Hematopoietic multipotent progenitor cell treated with erythropoietin and hydrocortisone succinate and interleukin-3 and kit ligand, for 8 days (in vitro differentiated cells): Measurements from ENCODE around the gene FILIP1.
"Not testable (repeated sequence)": the region's sequence is repeated elsewhere in the genome, so short reads cannot be mapped to it uniquely, and the experiment has no call there.

ENCODE experiments used
- DNase-seq: peaks from one replicate; pipeline ENCODE4 v3.0.0-alpha.2; 2015

FILIP1 gene

GRCh38 chr6:75449630-75450206, 43.9 kb downstream of the FILIP1 start:
- no peak for DNase-seq

- no peak for DNase-seq
Measured at GRCh38 chr6:75446241-75446880, 47.2 kb downstream of the FILIP1 start.

DNA sequence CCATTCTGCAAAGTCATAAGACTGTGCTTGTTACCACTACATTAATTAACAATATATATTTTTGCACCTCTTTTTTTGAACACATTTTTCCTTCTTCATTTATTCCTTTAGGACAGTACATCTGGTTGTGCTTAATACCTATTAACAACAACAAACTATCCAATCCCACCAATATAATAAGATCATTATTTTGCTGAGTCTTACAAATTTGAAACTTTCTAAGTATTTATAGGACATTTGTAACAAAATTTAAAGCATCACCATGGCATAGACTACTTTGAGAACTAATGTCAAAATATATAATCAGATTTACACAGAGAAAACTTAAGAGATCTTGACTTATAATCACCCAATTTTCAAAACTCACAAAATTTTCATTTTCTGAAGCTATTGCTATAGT, 47.9 kb downstream of the FILIP1 start:
- no peak for DNase-seq

DNA sequence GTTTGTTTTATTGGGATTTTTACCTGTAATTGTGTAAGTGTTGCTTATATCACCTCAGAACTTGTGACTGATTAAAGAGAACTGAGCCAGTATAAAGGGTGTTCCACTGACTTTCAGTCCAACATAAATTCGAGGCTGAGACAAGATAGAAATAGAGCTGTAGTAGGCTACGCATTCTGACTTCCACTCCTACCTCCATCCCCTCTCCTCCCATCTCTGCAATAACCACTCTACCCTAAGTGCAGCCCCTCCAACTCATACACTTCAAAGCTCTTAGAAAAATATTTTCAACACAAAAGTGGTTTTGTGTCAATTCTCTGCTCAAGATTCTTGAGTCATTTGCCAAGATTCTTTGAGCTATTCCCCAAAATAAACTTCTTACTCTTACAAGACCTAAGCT, 48.7 kb downstream of the FILIP1 start:
- no peak for DNase-seq

GRCh38 chr6:75441883-75442282, 51.7 kb downstream of the FILIP1 start:
- DNase-seq, result not testable (repeated sequence)

GRCh38 chr6:75441479-75441878, 52.1 kb downstream of the FILIP1 start:
- DNase-seq, result not testable (repeated sequence)

DNA sequence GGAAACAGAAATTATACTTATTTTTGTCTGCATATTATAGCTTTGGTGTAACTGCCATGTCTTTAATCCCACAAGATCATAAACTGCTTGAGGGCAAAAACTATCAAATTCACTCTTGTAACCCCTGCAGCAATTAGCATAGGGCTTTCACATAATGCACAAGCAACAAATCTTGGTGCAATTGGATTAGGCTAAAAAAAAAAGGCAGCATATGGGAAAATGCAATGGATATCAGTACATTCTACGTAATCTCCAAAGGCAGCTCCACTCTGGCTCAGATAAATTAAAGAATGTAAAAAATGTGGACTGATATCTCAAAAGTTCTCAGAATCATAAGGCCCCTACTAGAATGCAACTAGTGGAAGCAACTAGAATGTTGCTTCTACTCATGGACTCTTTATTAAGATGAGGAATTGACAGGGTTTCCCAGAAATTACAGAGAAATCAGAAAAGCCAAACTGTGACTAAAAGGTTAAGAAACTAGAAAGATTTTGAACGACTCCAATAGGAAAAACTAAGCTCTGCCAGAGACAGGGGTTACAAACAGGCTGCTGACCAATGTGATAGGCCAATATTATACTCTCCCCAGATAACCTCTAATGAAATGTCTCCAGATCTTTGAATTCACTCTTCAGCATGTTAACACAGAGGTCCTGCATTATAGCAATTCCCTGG, 55.0 kb downstream of the FILIP1 start:
- DNase-seq, result no peak

- no peak for DNase-seq
Measured at GRCh38 chr6:75438013-75438431, 55.6 kb downstream of the FILIP1 start.

- no peak for DNase-seq
Measured at GRCh38 chr6:75437421-75437891, 56.1 kb downstream of the FILIP1 start.

- DNase-seq, result no peak
Measured at GRCh38 chr6:75436869-75437268, 56.7 kb downstream of the FILIP1 start.

- not testable (repeated sequence) for DNase-seq
Measured at GRCh38 chr6:75432809-75433208, 60.8 kb downstream of the FILIP1 start.

DNA sequence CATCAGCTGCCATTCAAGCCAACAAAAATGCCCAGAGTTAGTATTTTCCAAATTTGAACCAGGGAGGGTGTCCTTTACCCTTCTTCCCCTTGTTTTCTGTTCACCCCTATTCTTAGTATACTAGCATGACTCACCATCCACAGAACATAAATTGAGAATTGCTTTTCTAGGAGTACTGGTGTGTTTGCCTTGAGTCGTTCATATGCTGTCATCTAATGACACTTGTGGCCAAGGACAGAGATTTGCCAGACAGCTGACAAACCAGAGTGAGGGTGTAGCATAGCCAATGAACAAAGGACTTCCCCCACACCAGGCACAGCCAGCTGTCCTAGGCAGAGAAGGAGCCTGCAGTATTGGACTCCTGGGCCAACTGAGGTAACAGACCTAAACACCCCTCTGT, 62.2 kb downstream of the FILIP1 start:
- no peak for DNase-seq

DNA sequence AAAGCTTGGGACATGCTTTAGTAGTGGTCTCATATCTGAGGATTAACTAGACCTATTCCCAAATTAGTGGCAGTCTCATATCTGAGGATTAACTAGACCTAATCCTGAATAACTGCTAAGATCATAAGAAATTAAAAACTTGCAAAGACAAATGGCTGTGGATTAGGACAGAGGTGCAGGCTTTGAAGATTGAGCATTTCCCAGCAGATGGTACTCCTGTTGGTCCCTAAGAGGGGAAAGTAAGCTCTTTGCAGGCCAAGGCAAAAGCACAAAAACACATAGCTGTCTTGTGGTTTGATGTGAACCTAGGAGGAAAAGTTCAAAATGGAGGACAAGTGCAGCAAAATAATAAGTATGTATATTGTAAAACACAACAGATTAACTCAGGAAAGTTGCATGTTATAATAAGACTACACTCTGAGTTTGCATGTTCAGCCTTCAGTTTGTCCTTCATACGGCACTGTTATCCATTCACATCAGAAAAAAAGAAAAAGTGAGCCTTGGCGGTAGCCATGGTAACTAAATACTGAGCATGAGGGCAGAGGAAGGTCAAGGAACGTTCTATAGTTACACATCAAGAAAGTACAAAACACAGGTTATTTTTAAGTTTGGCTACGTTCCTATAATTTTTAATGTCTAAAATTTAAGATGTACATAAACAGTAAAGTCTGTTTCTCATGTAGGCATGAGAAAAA, 62.8 kb downstream of the FILIP1 start:
- DNase-seq, result no peak

DNA sequence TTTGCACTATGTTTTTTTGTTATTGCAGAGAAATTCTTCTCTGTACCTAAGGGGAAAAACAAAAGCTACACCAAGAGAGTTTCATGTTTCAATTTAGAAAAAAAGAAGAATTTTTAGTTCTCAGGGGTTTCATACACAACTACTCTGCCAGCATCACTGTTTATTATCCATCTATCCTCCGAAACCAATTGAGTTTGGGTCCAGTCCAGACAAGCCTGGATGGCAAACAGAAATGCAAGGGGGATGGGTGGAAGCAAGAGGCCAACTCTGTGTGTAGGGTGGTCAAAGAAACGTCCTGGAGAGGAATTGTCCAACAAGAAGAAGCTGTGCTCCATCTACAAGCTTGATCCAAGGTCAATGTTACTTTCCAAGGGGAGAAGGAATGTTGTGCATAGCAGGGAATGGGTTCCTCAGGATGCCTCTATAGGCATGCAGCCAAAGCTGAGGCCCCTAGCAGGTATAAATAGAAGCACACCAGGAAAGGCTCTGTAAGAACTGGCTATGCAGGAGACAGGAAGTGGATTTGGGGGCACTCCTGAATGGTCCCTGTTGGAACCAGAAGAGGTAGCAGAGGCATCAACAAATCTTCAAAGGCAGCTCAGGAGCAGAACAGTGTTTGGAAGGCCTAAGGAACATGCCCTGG, 64.4 kb downstream of the FILIP1 start:
- DNase-seq, result no peak

DNA sequence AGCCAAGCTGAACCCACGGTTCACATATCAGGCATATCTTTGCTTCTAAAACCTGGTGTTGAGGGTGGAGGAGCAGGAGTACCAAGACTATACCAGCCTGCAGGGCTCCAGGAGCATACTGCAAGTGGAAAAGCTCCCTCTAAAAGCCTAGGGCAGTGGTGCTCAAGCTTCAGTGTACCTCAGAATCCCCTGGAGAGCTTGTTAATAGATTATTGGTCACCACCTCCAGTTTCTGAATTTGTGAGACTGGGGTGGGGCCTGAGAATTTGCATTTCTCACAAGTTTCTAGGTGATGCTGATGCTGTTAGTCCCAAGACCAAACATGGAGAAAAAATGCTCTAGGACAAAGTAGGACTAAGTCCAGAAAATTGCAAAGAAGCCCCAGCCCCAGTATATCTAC, 65.4 kb downstream of the FILIP1 start:
- no peak for DNase-seq

DNA sequence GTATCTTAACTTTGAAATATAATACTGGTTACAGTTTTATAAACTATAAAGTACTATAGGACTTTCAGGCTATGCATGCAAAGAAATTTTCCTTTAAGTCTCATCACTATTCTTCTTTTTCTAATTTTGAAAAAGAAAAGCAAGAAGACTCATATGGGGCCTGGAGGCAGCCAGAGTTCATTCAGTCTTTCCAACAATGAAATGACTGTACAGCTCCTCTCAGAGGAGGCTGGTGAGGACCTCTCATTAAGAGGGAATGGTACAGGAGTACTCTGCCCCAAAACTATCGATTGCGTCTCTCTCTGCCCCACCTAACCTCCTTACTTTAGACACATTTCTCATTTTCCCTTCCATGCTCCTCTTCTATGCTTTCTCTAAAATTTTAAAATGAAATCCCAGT, 66.3 kb downstream of the FILIP1 start:
- DNase-seq, result no peak

DNA sequence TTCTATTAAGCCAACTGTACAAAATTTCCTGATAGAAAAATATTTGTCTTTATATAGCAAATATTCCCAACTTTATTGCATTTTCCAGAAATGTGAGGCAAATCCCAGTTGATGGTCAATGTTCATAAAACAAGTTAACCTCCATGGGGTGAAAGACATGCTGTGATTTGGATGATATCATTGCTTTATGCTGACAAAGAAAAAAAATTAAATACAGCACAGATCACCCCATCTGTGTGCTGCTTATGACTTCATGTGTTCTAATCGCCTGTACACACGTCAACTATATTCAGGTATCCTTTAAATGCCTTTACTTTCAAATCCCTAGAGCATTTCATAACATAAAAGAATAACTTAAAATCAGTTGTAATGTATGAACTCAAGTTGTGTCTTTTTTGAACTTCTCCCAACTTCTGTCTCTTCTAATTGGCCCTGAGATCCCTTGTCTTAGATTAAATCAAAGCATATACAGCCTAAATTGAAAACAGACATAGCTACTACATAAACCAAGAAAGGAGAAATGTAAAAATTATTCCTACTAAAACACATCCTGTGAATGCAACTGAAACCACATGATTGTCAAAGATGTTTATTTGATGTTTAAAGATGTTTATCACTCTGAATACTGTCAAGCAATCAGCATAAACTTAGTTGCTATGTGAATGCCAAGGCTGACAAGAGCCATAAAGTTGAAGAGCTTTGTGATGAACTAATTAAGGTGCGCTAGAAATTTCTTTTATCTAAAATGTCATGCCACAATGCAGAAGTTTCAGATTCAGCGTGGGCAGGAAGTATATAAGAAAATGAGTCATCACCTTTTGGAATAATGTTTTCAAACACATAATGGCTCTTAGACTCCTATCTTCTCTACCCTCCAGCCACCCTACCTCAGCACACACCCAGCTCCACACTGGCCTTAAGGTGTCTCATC, 68.7 kb downstream of the FILIP1 start:
- DNase-seq, result no peak

DNA sequence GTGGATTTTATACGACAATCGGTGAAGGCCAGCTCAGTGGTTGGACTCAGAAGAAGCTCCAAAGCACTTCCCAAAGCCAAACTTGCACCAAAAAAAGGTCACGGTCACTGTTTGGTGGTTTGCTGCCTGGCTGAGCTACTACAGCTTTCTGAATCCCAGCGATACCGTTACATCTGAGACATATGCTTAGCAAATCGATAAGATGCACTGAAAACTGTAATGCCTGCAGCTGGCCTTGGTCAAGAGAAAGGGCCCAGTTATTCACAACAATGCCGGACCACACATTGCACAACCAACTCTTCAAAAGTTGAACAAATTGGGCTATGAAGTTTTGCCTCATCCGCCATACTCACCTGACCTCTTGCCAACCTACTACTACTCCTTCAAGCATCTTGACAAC, 70.2 kb downstream of the FILIP1 start:
- no peak for DNase-seq

DNA sequence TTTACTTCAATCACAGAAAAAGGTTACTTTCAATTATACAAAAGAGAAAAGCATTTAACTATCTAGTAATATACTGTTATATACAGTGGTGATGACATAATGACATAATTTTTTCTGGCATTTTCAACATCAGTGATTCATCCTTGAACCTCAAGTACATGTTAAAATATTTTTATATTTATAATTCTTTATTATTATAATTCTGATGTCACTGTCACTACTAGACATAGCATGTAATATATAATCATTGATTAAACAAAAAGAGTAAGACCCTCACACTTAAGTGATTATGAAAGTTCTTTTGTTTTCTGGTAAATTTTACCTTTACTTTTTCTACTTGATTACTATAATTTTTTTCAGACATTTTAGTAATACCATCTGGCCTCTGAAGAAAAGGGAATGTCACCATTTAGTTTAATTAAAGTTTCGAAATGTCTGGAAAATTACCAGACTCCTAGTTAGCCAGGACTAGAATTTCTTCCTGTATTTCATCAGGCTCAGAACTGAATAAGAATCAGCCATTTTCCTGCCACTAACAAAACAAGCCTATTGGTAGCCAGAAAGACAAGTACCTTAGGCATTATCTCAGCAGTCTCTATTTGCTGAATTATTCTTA, 71.5 kb downstream of the FILIP1 start:
- DNase-seq, result no peak

DNA sequence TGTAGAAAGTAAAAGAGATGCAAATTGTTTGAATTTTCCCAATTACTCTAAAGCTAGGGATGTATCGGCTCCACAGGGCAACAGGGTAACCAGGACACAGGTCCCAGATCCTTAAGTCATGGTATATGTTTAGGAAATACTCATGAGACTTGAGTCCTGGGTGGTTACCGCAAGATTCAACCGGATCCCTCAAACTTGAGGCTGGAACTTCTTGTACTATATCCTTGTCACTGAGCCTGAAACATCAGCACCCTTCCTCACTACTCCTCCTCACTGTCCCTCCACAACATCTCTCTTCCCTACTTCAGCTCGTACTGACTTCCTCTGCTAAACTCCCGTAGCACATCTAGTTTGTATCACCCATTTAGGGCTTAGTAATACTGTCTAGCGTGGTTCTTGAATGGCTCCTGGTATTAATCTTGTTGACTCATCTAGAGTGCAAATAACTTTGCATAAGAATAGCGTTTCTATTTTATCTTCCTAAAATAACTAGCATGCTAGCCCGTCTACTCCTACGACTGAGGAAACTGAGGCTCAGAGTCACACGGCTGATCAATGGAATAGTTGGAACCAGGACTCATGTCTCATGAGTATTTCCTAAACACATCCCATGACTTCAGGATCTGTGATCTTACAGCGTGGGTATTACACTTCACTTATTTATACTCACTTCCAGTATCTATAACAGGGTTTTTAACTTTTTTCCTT, 72.1 kb downstream of the FILIP1 start:
- DNase-seq, result no peak

DNA sequence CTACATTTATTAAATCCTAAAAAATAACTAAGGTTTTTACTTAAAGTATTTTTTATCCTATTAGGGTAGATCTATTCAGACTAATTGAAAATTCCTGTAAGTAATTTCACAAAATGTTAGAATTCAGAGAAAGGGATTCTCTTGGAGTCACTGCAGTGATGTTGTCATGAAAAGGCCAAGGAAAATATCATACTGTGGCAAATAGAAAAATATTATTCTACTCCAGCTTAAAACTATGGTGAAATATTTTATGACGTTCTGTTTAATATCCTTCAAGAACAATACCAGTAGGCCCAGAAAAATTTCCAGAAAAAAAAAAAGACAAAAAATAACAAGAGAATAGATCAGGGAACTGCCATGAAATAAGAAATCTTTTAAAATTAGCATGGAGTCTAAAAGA, 73.6 kb downstream of the FILIP1 start:
- DNase-seq, result no peak
